HepG2 (cell line): Measurements from ENCODE around the gene USP7. TPM values are rescaled to one million over a fixed set of nuclear protein-coding genes. Genes with fewer than 3 reads are reported as not detected.

ENCODE experiments used
- MYC ChIP-seq: sonication (generic); formaldehyde crosslinking; IDR thresholded peaks from 2 replicates; pipeline ENCODE4 v1.9.0; 2021; ENCODE audit warnings: missing genetic modification reagents, borderline replicate concordance
- PHF8 ChIP-seq: sonication (generic); formaldehyde crosslinking; IDR thresholded peaks from 2 replicates; pipeline ENCODE4 v1.5.0; 2020; ENCODE audit warnings: missing genetic modification reagents
- RBM39 ChIP-seq: fragments of 200-400 bp; formaldehyde crosslinking; IDR thresholded peaks from one replicate; pipeline ENCODE4 v1.6.1; 2018; ENCODE audit warnings: antibody characterized with exemption, mild to moderate bottlenecking, low read depth, low read length; ENCODE audit not compliant: poor library complexity, severe bottlenecking
- SMAD9 ChIP-seq: sonication (generic); formaldehyde crosslinking; IDR thresholded peaks from 2 replicates; pipeline ENCODE4 v1.5.1; 2020; ENCODE audit warnings: mild to moderate bottlenecking, missing genetic modification reagents
- SOX13 ChIP-seq, 3 experiments: fragments of 450-650 bp in 1 of 3; sonication (generic) in 1 of 3; formaldehyde crosslinking in 1 of 3; IDR thresholded peaks in 2 of 3; conservative IDR thresholded peaks in 1 of 3; 2 replicates each; pipeline versions ENCODE4 v1.5.0 to v1.6.1; 2016 to 2020; ENCODE audit warnings: antibody characterized with exemption in 1 of 3, mild to moderate bottlenecking in 1 of 3, missing compliant biosample characterization in 1 of 3, missing genetic modification reagents in 1 of 3, moderate library complexity in 1 of 3
- TAF1 ChIP-seq: sonication (generic); formaldehyde crosslinking; IDR thresholded peaks from 2 replicates; pipeline ENCODE4 v1.4.0; 2020; ENCODE audit warnings: missing genetic modification reagents
- ZNF543 ChIP-seq: sonication (generic); formaldehyde crosslinking; IDR thresholded peaks from 2 replicates; pipeline ENCODE4 v1.4.0; 2020; ENCODE audit warnings: mild to moderate bottlenecking, missing genetic modification reagents
- ZNF556 ChIP-seq: sonication (generic); formaldehyde crosslinking; IDR thresholded peaks from 2 replicates; pipeline ENCODE4 v1.4.0; 2020; ENCODE audit warnings: mild to moderate bottlenecking, missing genetic modification reagents, borderline replicate concordance
- ZNF572 ChIP-seq: sonication (generic); formaldehyde crosslinking; IDR thresholded peaks from 2 replicates; pipeline ENCODE4 v1.5.1; 2020; ENCODE audit warnings: mild to moderate bottlenecking, missing genetic modification reagents
- ZSCAN9 ChIP-seq: IDR thresholded peaks from 2 replicates; pipeline ENCODE4 v1.6.1; 2016; ENCODE audit warnings: borderline replicate concordance
- polyA plus RNA-seq, 8 experiments: library from polyadenylated mRNA; depleted of rRNA in 3 of 8; stranded (reverse) in 7 of 8; unstranded in 1 of 8; fragments of >200 nt; fragmentation: Illumina TruSeq in 4 of 8; extraction: Trizol in 4 of 8; gene quantifications; 2 replicates each; pipeline versions ENCODE4 v1.2.1 to v1.2.3, GENCODE V29; 2011 to 2016; ENCODE audit warnings: low read depth in 4 of 8, missing spikeins in 1 of 8, mixed read lengths in 1 of 8; ENCODE audit not compliant: insufficient read depth in 1 of 8
- total RNA-seq, 5 experiments: library from RNA; depleted of rRNA; stranded (reverse); fragments of >200 nt; fragmentation: Illumina TruSeq; extraction: Trizol; gene quantifications; 2 replicates each; pipeline ENCODE4 v1.2.3, GENCODE V29; 2016; ENCODE audit warnings: low read depth in 1 of 5
- TF ChIP-seq, protein P1 (sequence below): sonication (generic); formaldehyde crosslinking; IDR thresholded peaks from 2 replicates; pipeline ENCODE4 v1.9.0; 2021; ENCODE audit warnings: missing genetic modification reagents, borderline replicate concordance
- TF ChIP-seq, protein P2 (sequence below): sonication (generic); formaldehyde crosslinking; conservative IDR thresholded peaks from 2 replicates; pipeline ENCODE4 v1.8.0; 2022; ENCODE audit warnings: missing genetic modification reagents
- TF ChIP-seq, protein P3 (sequence below): sonication (generic); formaldehyde crosslinking; IDR thresholded peaks from 2 replicates; pipeline ENCODE4 v1.9.0; 2022; ENCODE audit warnings: missing genetic modification reagents, mild to moderate bottlenecking, borderline replicate concordance
- TF ChIP-seq, protein P4 (sequence below): sonication (generic); formaldehyde crosslinking; IDR thresholded peaks from 2 replicates; pipeline ENCODE4 v1.4.0; 2020; ENCODE audit warnings: missing genetic modification reagents

USP7 gene
- total and polyA plus RNA-seq, 2 of the 13 experiments (the other 11 are each of a cell fraction or from before 2014, with no cell fraction given): 52.5 to 173 TPM

DNA sequence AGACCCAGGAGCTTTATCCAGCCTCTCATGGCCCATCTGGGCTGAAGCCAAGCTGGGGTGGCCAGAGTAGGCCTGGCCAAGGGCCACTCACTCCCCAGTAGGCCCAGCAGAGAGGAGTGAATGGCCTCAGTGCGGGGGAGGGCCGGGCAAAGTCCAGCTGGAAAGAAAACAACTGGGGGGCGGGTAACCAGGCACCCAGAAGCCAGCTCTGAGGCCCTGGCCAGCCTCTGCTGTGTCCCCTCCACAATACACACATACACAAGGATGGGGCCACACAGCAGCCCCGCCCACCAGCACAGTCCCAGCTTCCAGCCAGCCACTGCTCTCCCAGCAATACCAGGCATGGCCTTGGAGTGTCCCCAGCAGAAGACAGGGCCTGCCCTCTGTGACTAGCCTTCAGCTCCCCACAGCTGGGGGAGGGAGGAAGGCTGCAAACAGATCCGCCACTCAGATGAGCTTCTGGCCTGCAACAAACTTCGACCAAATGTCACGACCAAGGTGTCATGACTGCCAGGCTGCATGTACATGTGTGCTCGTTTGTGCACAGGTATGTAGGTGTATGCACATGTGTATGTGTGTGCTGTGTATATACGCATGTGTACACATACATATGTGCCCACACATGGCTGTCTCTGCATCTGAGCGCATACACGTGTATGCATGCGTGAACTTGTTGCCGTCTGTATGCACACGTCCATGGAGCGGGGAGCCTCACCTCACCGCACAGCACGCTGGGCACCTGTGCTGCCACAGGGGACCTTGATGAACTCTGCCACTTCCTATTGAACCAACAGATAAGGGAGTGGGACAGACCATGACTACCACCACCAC is 99.9 kb downstream of the USP7 start (continued):
- TF ChIP-seq RBM39 (peak; percentile 99), SOX13 (IDR thresholded peaks at IDR 0.05) (peak; percentile 84), SOX13 (CRISPR knock-in tag; conservative IDR thresholded peaks at IDR 0.05 in 1 of 2, IDR thresholded peaks at IDR 0.05 in 1 of 2) (peak; percentile 95 to 97; a peak in 3 of 4 replicates), ZSCAN9 (peak; percentile 81), ZNF572 (CRISPR knock-in tag) (no peak; the same call in 1 of the 2 replicates), TAF1 (CRISPR knock-in tag) (peak; percentile 74), PHF8 (CRISPR knock-in tag) (peak; percentile 77), MYC (CRISPR knock-in tag) (peak; percentile 86), SMAD9 (CRISPR knock-in tag) (no peak), ZNF543 (CRISPR knock-in tag) (peak; percentile 99), ZNF556 (CRISPR knock-in tag) (peak; percentile 100)
- TF ChIP-seq, protein P1, sequence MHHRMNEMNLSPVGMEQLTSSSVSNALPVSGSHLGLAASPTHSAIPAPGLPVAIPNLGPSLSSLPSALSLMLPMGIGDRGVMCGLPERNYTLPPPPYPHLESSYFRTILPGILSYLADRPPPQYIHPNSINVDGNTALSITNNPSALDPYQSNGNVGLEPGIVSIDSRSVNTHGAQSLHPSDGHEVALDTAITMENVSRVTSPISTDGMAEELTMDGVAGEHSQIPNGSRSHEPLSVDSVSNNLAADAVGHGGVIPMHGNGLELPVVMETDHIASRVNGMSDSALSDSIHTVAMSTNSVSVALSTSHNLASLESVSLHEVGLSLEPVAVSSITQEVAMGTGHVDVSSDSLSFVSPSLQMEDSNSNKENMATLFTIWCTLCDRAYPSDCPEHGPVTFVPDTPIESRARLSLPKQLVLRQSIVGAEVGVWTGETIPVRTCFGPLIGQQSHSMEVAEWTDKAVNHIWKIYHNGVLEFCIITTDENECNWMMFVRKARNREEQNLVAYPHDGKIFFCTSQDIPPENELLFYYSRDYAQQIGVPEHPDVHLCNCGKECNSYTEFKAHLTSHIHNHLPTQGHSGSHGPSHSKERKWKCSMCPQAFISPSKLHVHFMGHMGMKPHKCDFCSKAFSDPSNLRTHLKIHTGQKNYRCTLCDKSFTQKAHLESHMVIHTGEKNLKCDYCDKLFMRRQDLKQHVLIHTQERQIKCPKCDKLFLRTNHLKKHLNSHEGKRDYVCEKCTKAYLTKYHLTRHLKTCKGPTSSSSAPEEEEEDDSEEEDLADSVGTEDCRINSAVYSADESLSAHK: no peak
- TF ChIP-seq, protein P2, sequence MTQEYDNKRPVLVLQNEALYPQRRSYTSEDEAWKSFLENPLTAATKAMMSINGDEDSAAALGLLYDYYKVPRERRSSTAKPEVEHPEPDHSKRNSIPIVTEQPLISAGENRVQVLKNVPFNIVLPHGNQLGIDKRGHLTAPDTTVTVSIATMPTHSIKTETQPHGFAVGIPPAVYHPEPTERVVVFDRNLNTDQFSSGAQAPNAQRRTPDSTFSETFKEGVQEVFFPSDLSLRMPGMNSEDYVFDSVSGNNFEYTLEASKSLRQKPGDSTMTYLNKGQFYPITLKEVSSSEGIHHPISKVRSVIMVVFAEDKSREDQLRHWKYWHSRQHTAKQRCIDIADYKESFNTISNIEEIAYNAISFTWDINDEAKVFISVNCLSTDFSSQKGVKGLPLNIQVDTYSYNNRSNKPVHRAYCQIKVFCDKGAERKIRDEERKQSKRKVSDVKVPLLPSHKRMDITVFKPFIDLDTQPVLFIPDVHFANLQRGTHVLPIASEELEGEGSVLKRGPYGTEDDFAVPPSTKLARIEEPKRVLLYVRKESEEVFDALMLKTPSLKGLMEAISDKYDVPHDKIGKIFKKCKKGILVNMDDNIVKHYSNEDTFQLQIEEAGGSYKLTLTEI (CRISPR knock-in tag): no peak; the same call in 1 of the 2 replicates
- TF ChIP-seq, protein P3, sequence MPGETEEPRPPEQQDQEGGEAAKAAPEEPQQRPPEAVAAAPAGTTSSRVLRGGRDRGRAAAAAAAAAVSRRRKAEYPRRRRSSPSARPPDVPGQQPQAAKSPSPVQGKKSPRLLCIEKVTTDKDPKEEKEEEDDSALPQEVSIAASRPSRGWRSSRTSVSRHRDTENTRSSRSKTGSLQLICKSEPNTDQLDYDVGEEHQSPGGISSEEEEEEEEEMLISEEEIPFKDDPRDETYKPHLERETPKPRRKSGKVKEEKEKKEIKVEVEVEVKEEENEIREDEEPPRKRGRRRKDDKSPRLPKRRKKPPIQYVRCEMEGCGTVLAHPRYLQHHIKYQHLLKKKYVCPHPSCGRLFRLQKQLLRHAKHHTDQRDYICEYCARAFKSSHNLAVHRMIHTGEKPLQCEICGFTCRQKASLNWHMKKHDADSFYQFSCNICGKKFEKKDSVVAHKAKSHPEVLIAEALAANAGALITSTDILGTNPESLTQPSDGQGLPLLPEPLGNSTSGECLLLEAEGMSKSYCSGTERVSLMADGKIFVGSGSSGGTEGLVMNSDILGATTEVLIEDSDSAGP (CRISPR knock-in tag): peak; percentile 97
- TF ChIP-seq, protein P4, sequence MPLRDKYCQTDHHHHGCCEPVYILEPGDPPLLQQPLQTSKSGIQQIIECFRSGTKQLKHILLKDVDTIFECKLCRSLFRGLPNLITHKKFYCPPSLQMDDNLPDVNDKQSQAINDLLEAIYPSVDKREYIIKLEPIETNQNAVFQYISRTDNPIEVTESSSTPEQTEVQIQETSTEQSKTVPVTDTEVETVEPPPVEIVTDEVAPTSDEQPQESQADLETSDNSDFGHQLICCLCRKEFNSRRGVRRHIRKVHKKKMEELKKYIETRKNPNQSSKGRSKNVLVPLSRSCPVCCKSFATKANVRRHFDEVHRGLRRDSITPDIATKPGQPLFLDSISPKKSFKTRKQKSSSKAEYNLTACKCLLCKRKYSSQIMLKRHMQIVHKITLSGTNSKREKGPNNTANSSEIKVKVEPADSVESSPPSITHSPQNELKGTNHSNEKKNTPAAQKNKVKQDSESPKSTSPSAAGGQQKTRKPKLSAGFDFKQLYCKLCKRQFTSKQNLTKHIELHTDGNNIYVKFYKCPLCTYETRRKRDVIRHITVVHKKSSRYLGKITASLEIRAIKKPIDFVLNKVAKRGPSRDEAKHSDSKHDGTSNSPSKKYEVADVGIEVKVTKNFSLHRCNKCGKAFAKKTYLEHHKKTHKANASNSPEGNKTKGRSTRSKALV (CRISPR knock-in tag): peak; percentile 96
